ENCODE measurements around the gene LMX1B. TPM values are rescaled to one million over a fixed set of nuclear protein-coding genes. Genes with fewer than 3 reads are reported as not detected.
"Not testable (repeated sequence)": the region's sequence is repeated elsewhere in the genome, so short reads cannot be mapped to it uniquely, and the experiment has no call there.

LMX1B gene
- polyA plus RNA-seq, 4 donors = 17.6 to 22.9 (median 19.5) TPM

GRCh38 chr9:126704892-126705766, 91.4 kb downstream of the LMX1B start:
- peak in 1 of 4 donors; percentile 68 for DNase-seq (ENCODE audit: low read depth in 4 of 4, low spot score in 3 of 4)

- DNase-seq (ENCODE audit: low read depth in 4 of 4, low spot score in 3 of 4) = no peak
Measured at GRCh38 chr9:126705767-126706697, 92.3 kb downstream of the LMX1B start.

- DNase-seq (ENCODE audit: low read depth in 4 of 4, low spot score in 3 of 4) = no peak
Measured at GRCh38 chr9:126706698-126707053, 92.9 kb downstream of the LMX1B start.

- no peak for DNase-seq (ENCODE audit: low read depth in 4 of 4, low spot score in 3 of 4)
Measured at GRCh38 chr9:126707083-126707482, 93.4 kb downstream of the LMX1B start.

- not testable (repeated sequence) for DNase-seq (ENCODE audit: low read depth in 4 of 4, low spot score in 3 of 4)
Measured at GRCh38 chr9:126707712-126708111, 94.0 kb downstream of the LMX1B start.

GRCh38 chr9:126708178-126708577, 94.5 kb downstream of the LMX1B start:
- no peak for DNase-seq (ENCODE audit: low read depth in 4 of 4, low spot score in 3 of 4)

- DNase-seq (ENCODE audit: low read depth in 4 of 4, low spot score in 3 of 4) = no peak
Measured at GRCh38 chr9:126709241-126709640, 95.5 kb downstream of the LMX1B start.

- no peak for DNase-seq (ENCODE audit: low read depth in 4 of 4, low spot score in 3 of 4)
Measured at GRCh38 chr9:126715382-126715781, 101.7 kb downstream of the LMX1B start.

- DNase-seq (ENCODE audit: low read depth in 4 of 4, low spot score in 3 of 4) = not testable (repeated sequence)
Measured at GRCh38 chr9:126717441-126717840, 103.7 kb downstream of the LMX1B start.

GRCh38 chr9:126719618-126720031, 105.9 kb downstream of the LMX1B start:
- DNase-seq (ENCODE audit: low read depth in 4 of 4, low spot score in 3 of 4) = peak in 3 of 4 donors; percentile 76 to 79 (median 77)

- no peak for DNase-seq (ENCODE audit: low read depth in 4 of 4, low spot score in 3 of 4)
Measured at GRCh38 chr9:126720036-126720435, 106.3 kb downstream of the LMX1B start.

- no peak for DNase-seq (ENCODE audit: low read depth in 4 of 4, low spot score in 3 of 4)
Measured at GRCh38 chr9:126720661-126721563, 107.2 kb downstream of the LMX1B start.

- no peak for DNase-seq (ENCODE audit: low read depth in 4 of 4, low spot score in 3 of 4)
Measured at GRCh38 chr9:126721564-126721981, 107.8 kb downstream of the LMX1B start.

- peak in 3 of 4 donors; percentile 73 to 75 (median 73) for DNase-seq (ENCODE audit: low read depth in 4 of 4, low spot score in 3 of 4)
Measured at GRCh38 chr9:126722252-126722921, 108.7 kb downstream of the LMX1B start.

GRCh38 chr9:126722922-126723806, 109.4 kb downstream of the LMX1B start:
- no peak for DNase-seq (ENCODE audit: low read depth in 4 of 4, low spot score in 3 of 4)

- DNase-seq (ENCODE audit: low read depth in 4 of 4, low spot score in 3 of 4) = no peak
Measured at GRCh38 chr9:126723807-126724172, 110.1 kb downstream of the LMX1B start.

- DNase-seq (ENCODE audit: low read depth in 4 of 4, low spot score in 3 of 4) = no peak
Measured at GRCh38 chr9:126724226-126724625, 110.5 kb downstream of the LMX1B start.

GRCh38 chr9:126725485-126725884, 111.8 kb downstream of the LMX1B start:
- DNase-seq (ENCODE audit: low read depth in 4 of 4, low spot score in 3 of 4) = not testable (repeated sequence)

- not testable (repeated sequence) for DNase-seq (ENCODE audit: low read depth in 4 of 4, low spot score in 3 of 4)
Measured at GRCh38 chr9:126728210-126728609, 114.5 kb downstream of the LMX1B start.

All from right renal pelvis (tissue), 4 donors.